Right kidney (tissue), 9 donors: ENCODE measurements around the gene PRR23B.
"Not testable (repeated sequence)": the region's sequence is repeated elsewhere in the genome, so short reads cannot be mapped to it uniquely, and the experiment has no call there.

Experiments
- DNase-seq: peaks from one replicate; pipeline ENCODE4 v3.0.0-alpha.2; 2016
- long read RNA-seq, 8 donors: transcript quantifications; one replicate each; lab custom pipeline, GENCODE V29; 2026

PRR23B gene
- long read RNA-seq, donor 1 = 0 reads
- long read RNA-seq, donor 2 = 0 reads
- long read RNA-seq, donor 3 = 0 reads
- long read RNA-seq, donor 4 = 0 reads
- long read RNA-seq, donor 5 = 0 reads
- long read RNA-seq, donor 6 = 0 reads
- long read RNA-seq, donor 7 = 0 reads
- long read RNA-seq, donor 8 = 0 reads

DNA sequence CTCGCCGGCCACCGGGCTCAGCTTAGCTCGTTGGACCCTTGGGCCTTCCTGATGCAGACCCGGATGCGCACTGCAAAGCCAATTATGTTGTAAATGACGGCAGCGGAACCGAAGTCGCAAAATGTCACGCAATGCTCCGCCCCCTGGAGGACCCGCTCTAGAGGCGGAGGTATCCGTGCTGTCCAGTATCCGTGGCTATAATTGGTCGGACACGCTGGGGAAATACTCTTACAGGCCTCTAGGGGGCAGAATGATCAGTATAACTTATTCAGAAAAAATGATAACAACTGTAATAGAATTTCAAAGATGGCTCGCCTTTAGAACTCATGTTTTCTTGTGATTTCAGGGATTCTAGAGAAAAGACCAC is at the start of gene PRR23B:
PRR23B (minus strand) TSS at position 59 of the 367 bp plus-strand sequence. CDS start 265 bp downstream, outside the sequence.
- no peak for DNase-seq

GRCh38 chr3:139062918-139063317 is 42.2 kb upstream of the PRR23B start:
- no peak for DNase-seq

DNA sequence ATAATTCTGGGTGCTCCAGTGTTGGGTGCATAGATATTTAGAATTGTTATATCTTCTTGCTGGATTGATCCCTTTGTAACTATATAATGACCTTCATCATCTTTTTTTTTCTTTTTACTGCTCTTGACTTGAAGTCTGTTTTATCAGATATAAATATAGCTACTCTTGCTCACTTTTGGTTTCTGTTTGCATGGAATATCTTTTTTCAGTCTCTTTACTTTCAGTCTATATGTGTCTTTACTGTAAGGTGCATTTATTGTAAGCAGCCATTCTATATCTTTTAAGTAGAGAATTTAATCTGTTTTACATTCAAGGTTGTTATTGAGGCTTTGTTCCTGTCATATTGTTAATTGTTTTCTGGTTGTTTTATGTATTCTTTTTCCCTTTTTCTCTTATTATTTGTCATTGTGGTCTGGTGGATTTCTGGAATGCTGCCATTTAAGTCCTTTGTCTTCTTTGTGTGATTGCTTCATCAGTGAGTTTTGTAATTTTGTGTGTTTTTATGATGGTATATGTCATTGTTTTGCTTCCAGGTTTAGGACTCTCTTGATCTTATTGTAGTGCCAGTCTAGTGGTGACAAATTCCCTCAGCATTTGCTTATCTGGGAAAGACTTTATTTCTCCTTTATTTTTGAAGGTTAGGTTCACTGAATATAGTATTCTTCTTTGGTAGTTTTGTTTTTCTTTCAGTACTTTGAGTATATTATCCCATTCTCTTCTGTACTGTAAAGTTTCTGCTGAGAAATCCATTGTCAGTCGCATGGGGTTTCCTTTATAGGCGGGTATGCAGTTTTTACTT is 32.3 kb upstream of the PRR23B start:
- no peak for DNase-seq

- DNase-seq = no peak
These were observed 23.9 kb upstream of the PRR23B start, which contains the start of gene PRR23C for GRCh38 chr3:139044366-139045210. Gene PRR23C, minus strand, starts transcription at chr3:139044892. Its CDS starts 272 bp downstream, at chr3:139044620.

DNA sequence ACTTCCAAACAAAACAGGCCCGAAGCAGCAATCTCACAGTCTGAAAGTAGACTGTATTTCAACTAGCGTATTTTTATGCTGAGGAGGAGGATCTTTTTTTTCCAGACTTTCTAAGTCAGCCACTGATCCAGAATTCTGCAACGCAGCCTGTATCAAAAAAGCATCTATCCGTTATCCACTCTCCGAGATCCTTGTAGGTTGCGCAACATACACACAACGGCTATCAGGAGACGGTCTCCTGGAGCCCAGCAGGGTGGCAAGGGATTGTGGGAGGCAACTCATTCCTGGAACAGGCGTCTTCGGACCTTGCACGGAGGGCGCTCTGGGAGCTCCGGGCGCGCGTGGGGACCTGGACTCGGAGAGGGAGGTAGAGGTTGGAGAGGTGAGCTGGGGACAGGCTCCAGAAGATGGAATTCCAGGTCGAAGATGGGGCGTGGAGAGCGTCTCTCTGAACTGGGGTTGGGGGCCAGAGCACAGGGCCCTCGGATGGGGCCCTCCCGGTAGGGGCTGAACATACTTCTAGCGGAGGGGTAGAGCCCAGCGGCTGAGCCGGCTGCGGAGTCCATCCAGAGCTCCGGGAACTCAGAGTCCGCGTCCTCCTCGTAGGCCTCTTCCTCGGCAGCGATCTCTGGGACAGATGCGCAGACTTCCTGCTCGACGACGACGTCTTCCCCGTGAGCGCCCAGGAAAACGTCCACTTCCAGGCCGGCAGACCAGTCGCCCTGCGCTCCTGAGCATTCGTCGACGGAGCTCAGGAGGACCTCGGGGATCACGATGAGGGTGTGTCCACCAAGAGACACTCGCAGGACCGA is 23.0 kb upstream of the PRR23B start:
- DNase-seq = no peak

- DNase-seq = no peak
These were observed 16.8 kb upstream of the PRR23B start for GRCh38 chr3:139037478-139037877.

DNA sequence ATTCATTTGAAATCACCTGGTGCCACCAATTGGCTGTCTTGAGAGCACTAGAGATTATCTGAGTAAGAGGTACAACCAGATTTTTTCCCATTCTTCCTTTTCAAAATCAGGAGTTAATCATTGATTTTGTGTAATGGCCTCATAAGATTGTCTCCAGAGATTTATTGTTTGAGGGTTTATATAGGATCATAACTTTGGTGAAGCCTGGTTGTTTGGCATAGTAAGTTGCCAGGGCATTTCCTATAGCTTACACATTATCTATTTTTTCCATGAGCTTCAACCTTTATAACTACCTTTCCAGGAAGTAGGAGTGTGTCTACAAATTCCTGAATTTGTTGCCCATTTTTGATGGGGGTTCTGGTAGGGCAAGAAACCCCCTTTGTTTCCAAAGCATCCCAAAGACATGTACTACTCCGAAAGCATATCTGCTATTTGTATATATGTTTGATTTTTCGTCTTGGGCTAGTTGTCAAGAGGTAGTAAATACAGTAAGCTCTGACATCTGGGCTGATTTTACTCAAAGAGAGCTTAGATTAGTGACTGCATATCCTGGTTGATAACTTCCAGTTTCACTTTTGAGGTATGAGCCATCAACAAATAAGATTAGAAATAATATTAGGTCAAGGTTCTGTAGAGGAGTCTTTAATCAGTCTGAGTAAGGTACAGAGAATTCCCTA is 11.7 kb upstream of the PRR23B start:
- no peak for DNase-seq

- DNase-seq = not testable (repeated sequence)
These were observed 9.8 kb upstream of the PRR23B start for GRCh38 chr3:139030576-139030975.

- no peak for DNase-seq
These were observed 4.2 kb upstream of the PRR23B start for GRCh38 chr3:139024968-139025367.

GRCh38 chr3:139020036-139020867 is 474 bp downstream of the PRR23B start:
- DNase-seq = no peak

- DNase-seq = no peak
These were observed 4.2 kb downstream of the PRR23B start for GRCh38 chr3:139016430-139017048.

DNA sequence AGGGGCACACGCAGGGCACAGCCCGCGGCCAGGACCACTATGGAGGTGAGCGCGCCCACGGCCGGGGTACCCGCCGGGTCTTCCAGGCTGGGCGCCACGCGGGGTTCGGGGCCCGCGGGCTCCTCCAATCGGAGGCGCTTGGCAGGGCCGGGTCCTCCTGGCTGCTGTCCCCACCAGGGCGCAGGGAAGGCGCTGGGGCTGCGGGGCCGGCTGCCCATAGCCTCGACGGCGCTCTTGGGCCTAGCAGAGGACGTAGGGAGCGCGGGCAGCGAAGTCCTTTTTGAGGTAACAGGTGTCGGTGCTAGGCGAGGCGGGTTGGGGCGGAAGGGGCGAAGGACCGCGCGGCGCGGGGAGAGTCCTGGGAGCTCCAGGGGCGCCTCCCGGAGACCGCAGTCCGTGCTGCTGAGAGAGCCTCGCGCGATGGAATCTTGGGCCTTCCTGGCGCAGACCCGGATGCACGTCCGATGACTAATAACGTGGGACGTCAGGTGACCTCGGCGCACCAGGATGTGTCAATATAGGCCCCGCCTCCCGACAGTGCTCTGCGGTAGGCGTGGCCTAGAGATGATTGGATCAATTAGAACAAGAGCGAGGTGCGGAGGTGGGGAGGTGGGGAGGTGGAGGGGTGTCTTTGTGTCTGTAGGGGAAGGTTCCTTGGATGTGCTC is 14.5 kb downstream of the PRR23B start, which contains the start of gene PRR23A:
PRR23A (minus strand) TSS at position 218 of the 666 bp plus-strand sequence; CDS start at position 218, 0 bp downstream.
- DNase-seq = no peak

- DNase-seq = no peak
These were observed 15.3 kb downstream of the PRR23B start for GRCh38 chr3:139005356-139005993.

DNA sequence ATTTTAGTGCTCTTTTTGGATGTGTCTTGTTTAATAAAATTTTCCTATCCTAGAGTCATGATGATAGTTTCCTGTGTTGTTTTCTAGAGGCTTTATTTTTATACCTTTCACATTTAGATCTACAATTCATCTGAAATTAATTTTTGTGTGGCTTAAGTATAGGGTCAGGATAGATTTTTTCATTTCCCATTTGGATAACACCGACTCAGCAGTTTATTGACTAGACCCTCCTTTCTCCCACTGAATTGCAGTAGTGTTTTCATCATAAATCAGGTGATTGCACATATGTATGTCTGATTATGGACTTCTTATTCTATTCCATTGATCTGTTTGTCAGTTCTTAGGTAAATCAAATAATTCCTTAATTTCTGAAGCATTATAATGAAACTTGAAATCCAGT is 25.0 kb downstream of the PRR23B start:
- DNase-seq = no peak

DNA sequence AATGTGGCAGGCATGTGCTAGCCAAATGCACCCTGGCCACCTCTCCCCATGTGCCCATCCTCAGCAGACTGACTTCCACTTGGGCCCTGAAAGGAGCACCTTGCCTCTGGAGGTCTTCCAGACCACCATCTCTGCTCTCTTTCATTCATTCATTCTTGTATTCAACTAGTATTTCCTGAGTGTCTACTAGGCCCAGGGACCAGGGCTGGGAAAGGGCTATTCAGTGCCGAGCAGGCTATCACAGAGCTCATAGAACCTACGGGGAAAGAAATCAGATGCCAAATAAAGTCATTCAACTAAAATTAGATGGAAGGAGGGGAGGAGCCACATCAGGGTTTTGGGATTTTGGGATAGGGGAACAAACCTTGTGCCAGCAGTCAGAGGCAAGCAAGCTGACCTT is 33.5 kb downstream of the PRR23B start:
- DNase-seq = no peak

DNA sequence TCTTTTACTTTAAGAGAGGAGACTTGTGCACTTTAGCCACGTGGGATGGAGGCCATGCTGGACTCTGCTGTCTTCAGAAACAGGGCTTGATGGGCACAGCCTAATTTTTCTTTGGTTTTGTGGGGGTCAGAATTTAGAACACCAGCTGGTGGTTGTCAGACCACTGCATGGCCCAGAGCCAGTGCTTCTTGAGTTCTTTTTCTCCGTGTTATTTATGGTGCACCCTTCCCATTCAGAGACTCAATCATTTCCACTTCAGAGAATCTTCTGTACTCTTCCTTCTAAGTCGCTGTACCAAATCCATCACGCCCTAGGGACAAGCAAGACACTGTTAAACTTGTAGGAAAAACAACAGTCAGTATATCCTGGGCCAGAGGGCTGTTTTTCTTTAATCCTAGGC is 34.8 kb downstream of the PRR23B start:
- no peak for DNase-seq

- DNase-seq = no peak
These were observed 35.9 kb downstream of the PRR23B start for GRCh38 chr3:138984816-138985215.

DNA sequence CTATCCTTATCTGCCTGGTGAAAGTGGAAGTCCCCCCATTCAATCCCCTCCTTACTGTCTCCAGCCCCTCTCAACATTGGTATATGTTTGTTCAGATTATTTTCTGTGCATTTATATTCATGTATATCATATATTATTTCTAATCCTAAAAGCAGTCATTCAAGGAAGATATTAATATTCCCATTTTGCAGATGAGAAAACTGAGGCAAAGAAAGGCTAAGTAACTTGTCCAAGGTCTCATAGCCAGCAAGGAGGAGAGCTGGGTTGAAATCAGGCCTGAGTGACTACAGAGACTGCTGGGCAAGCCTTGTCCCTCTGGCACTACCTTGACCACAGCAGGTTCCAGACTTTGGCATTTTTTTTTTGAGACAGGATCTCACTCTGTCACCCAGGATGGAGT is 44.7 kb downstream of the PRR23B start:
- DNase-seq = no peak

DNA sequence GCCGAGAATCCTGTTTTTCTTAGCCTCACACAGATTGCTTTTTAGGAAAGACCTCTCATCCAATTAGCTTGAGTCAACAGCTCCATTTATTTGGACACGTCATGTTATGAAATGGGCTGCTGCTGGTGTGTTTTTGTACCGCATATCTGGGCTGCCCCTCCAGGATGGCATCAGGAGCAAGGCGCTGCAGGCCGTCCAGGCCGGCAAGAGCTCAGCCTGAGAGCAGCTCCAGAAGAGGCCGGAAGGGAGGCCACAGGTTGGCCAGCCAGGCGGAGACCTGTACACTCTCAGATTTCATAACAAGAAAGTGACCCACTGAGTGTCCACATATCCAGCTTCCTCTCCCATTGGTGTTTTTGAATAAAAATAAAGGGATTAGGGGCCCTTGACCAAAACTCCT is 45.4 kb downstream of the PRR23B start:
- no peak for DNase-seq
